KMS-11 (cell line): ENCODE data around the gene FAM184B.

ENCODE experiments used
- H2AFZ ChIP-seq: fragments of 200-600 bp; sonication (generic); 2 replicates; pipeline ENCODE4 v1.6.1; 2016; ENCODE audit warnings: antibody characterized with exemption, mixed run types, low read depth
- H3K27ac ChIP-seq: fragments of 200-600 bp; sonication (generic); 2 replicates; pipeline ENCODE4 v1.6.1; 2016; ENCODE audit warnings: mild to moderate bottlenecking, mixed run types
- H3K27me3 ChIP-seq: fragments of 200-600 bp; sonication (generic); 2 replicates; pipeline ENCODE4 v1.6.1; 2017; ENCODE audit warnings: mild to moderate bottlenecking, low read depth, mixed run types, moderate library complexity; ENCODE audit not compliant: insufficient read depth
- H3K36me3 ChIP-seq: fragments of 200-600 bp; sonication (generic); 2 replicates; pipeline ENCODE4 v1.6.1; 2017; ENCODE audit warnings: mild to moderate bottlenecking, mixed run types; ENCODE audit not compliant: insufficient read depth
- H3K4me1 ChIP-seq: fragments of 200-600 bp; sonication (generic); 2 replicates; pipeline ENCODE4 v1.6.1; 2016; ENCODE audit warnings: mild to moderate bottlenecking, low read depth, mixed run types; ENCODE audit not compliant: poor library complexity, severe bottlenecking
- H3K4me2 ChIP-seq: fragments of 200-600 bp; sonication (generic); 2 replicates; pipeline ENCODE4 v1.7.0; 2016; ENCODE audit warnings: mild to moderate bottlenecking, mixed run types
- H3K4me3 ChIP-seq: fragments of 200-600 bp; sonication (generic); IDR thresholded peaks from 2 replicates; pipeline ENCODE4 v1.6.1; 2017; ENCODE audit warnings: low read depth, low read length, mixed read lengths; ENCODE audit not compliant: insufficient read depth
- H3K79me2 ChIP-seq: fragments of 200-600 bp; sonication (generic); 2 replicates; pipeline ENCODE4 v1.6.1; 2016; ENCODE audit warnings: low read depth, mixed run types; ENCODE audit not compliant: insufficient read depth
- H3K9ac ChIP-seq: fragments of 200-600 bp; sonication (generic); 2 replicates; pipeline ENCODE4 v1.6.1; 2016; ENCODE audit warnings: mild to moderate bottlenecking, mixed run types
- H4K20me1 ChIP-seq: fragments of 200-600 bp; sonication (generic); 2 replicates; pipeline ENCODE4 v1.6.1; 2016; ENCODE audit warnings: mild to moderate bottlenecking, mixed run types; ENCODE audit not compliant: insufficient read depth
- CTCF ChIP-seq: fragments of 200-600 bp; sonication (generic); conservative IDR thresholded peaks from 2 replicates; pipeline ENCODE4 v1.6.1; 2017; ENCODE audit warnings: low read depth, mild to moderate bottlenecking, antibody characterized with exemption, low read length, moderate library complexity, mixed read lengths

FAM184B gene

GRCh38 chr4:17642398-17642783 is 139.0 kb downstream of the FAM184B start:
- H4K20me1 ChIP-seq = no peaks in the 10 kb centered on the region
- no peak overlapping the region for H3K4me2 ChIP-seq
- no peaks in the 10 kb centered on the region for H3K27me3 ChIP-seq
- H3K36me3 ChIP-seq = no peaks in the 10 kb centered on the region
- no peak overlapping the region for H3K4me3 ChIP-seq
- H2AFZ ChIP-seq = no peak overlapping the region
- no peaks in the 10 kb centered on the region for H3K79me2 ChIP-seq
- H3K9ac ChIP-seq = no peak overlapping the region
- TF ChIP-seq CTCF = no peak
- no peaks in the 10 kb centered on the region for H3K4me1 ChIP-seq
- H3K27ac ChIP-seq = no peak overlapping the region

- no peak overlapping the region for H3K4me3 ChIP-seq
- no peaks in the 10 kb centered on the region for H3K79me2 ChIP-seq
- no peak for TF ChIP-seq CTCF
- no peaks in the 10 kb centered on the region for H3K27me3 ChIP-seq
- H3K4me1 ChIP-seq = no peaks in the 10 kb centered on the region
- H3K9ac ChIP-seq = no peak overlapping the region
- H2AFZ ChIP-seq = no peak overlapping the region
- H3K4me2 ChIP-seq = no peak overlapping the region
- no peak overlapping the region for H3K27ac ChIP-seq
- H4K20me1 ChIP-seq = no peaks in the 10 kb centered on the region
- H3K36me3 ChIP-seq = no peaks in the 10 kb centered on the region
Observed at GRCh38 chr4:17639136-17639535, 142.3 kb downstream of the FAM184B start.

GRCh38 chr4:17636696-17637622 is 144.5 kb downstream of the FAM184B start:
- no peak overlapping the region for H3K9ac ChIP-seq
- H2AFZ ChIP-seq = no peak overlapping the region
- no peak overlapping the region for H3K27ac ChIP-seq
- no peak overlapping the region for H3K4me3 ChIP-seq
- peak; percentile 72 for TF ChIP-seq CTCF
- no peaks in the 10 kb centered on the region for H3K27me3 ChIP-seq
- H4K20me1 ChIP-seq = no peaks in the 10 kb centered on the region
- H3K4me2 ChIP-seq = no peak overlapping the region
- no peaks in the 10 kb centered on the region for H3K36me3 ChIP-seq
- H3K79me2 ChIP-seq = no peaks in the 10 kb centered on the region
- no peaks in the 10 kb centered on the region for H3K4me1 ChIP-seq

GRCh38 chr4:17636341-17636695 is 145.1 kb downstream of the FAM184B start:
- H4K20me1 ChIP-seq = no peaks in the 10 kb centered on the region
- no peaks in the 10 kb centered on the region for H3K79me2 ChIP-seq
- H3K27ac ChIP-seq = no peak overlapping the region
- no peak overlapping the region for H3K4me3 ChIP-seq
- no peak for TF ChIP-seq CTCF
- H2AFZ ChIP-seq = no peak overlapping the region
- no peaks in the 10 kb centered on the region for H3K27me3 ChIP-seq
- H3K36me3 ChIP-seq = no peaks in the 10 kb centered on the region
- H3K9ac ChIP-seq = no peak overlapping the region
- no peaks in the 10 kb centered on the region for H3K4me1 ChIP-seq
- H3K4me2 ChIP-seq = no peak overlapping the region
